SU-DHL-6 (cell line): ENCODE results near the gene CAPN5.

ENCODE experiments used
- EZH2phosphoT487 ChIP-seq: fragments of 200-600 bp; sonication (generic), shearing (Covaris generic); conservative IDR thresholded peaks from 2 replicates; pipeline ENCODE4 v1.6.1; 2018; ENCODE audit warnings: mild to moderate bottlenecking, antibody characterized with exemption, low read length, moderate library complexity, mixed read lengths
- TF ChIP-seq, protein P1 (sequence below): fragments of 200-600 bp; sonication (generic); IDR thresholded peaks from one replicate; pipeline ENCODE4 v1.5.1; 2017; ENCODE audit warnings: antibody characterized with exemption, mild to moderate bottlenecking, low read length, moderate library complexity; ENCODE audit not compliant: insufficient read depth, poor library complexity, severe bottlenecking

DNA sequence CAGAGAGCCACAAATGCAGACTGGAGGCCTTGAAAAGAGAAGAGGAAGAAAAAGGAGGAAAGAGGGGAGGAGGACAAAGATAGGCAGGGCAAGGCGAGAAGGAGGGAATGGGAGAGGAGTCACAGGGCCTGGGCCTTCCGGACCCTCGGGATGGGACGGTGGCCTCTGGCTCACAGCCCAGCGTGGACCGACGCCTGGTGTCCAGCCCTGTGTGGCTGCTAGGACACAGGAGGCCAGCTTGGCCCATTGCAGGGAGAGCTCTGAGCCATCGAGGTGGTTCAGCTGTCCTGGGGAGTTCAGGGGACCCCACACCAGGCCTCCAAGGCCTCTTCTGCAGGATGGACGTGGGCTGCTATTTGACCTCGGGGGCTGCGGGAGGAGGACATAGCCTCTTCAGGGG, 70.7 kb downstream of the CAPN5 start:
- TF ChIP-seq, protein P1, sequence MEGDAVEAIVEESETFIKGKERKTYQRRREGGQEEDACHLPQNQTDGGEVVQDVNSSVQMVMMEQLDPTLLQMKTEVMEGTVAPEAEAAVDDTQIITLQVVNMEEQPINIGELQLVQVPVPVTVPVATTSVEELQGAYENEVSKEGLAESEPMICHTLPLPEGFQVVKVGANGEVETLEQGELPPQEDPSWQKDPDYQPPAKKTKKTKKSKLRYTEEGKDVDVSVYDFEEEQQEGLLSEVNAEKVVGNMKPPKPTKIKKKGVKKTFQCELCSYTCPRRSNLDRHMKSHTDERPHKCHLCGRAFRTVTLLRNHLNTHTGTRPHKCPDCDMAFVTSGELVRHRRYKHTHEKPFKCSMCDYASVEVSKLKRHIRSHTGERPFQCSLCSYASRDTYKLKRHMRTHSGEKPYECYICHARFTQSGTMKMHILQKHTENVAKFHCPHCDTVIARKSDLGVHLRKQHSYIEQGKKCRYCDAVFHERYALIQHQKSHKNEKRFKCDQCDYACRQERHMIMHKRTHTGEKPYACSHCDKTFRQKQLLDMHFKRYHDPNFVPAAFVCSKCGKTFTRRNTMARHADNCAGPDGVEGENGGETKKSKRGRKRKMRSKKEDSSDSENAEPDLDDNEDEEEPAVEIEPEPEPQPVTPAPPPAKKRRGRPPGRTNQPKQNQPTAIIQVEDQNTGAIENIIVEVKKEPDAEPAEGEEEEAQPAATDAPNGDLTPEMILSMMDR: no peak
- no peak for TF ChIP-seq EZH2phosphoT487
